Astrocyte (in vitro differentiated cells and primary cell): Measurements from ENCODE around the gene OBI1.

Experiments used
- EZH2 ChIP-seq: IDR thresholded peaks from 2 replicates; pipeline ENCODE4 v1.6.1; 2012; ENCODE audit warnings: mild to moderate bottlenecking, low read length, inconsistent platforms; ENCODE audit not compliant: insufficient read depth
- TF ChIP-seq, protein P1 (sequence below): IDR thresholded peaks from 2 replicates; pipeline ENCODE4 v1.5.1; 2011; ENCODE audit warnings: low read depth, mild to moderate bottlenecking, inconsistent platforms, low read length, moderate library complexity; ENCODE audit not compliant: insufficient read depth

DNA sequence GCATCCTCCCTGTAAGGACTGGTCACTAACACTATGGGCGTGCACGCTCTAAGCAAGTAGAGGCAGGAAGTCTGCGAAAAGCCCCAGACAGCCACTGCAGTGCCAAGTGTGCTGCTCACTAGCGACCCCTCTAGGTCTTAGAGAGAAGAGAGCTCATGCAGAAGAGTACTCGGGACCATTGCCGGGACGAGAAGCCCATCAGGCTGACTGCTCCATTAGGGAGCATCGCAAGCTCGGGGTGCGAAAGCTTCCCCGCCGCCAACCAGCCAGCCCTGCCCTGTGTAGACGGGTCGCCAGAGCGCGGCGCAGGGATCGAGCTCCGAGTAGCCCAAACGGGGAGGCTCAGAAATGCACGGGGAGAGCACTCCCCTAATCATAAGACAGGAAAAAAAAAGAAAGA lies 72.2 kb downstream of the OBI1 start:
- TF ChIP-seq, protein P1, sequence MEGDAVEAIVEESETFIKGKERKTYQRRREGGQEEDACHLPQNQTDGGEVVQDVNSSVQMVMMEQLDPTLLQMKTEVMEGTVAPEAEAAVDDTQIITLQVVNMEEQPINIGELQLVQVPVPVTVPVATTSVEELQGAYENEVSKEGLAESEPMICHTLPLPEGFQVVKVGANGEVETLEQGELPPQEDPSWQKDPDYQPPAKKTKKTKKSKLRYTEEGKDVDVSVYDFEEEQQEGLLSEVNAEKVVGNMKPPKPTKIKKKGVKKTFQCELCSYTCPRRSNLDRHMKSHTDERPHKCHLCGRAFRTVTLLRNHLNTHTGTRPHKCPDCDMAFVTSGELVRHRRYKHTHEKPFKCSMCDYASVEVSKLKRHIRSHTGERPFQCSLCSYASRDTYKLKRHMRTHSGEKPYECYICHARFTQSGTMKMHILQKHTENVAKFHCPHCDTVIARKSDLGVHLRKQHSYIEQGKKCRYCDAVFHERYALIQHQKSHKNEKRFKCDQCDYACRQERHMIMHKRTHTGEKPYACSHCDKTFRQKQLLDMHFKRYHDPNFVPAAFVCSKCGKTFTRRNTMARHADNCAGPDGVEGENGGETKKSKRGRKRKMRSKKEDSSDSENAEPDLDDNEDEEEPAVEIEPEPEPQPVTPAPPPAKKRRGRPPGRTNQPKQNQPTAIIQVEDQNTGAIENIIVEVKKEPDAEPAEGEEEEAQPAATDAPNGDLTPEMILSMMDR = no peak
- TF ChIP-seq EZH2 = no peak
